GDM1 (cell line): ENCODE measurements around the gene FNDC5.

Experiments
- DNase-seq: peaks from one replicate; lab custom pipeline; 2025; lab: John Stamatoyannopoulos, UW

Gene FNDC5

GRCh38 chr1:32813941-32814739 is 56.6 kb downstream of the FNDC5 start:
- no peak for DNase-seq
